Cortex of kidney (tissue), 1 donor: ENCODE data around the gene SMIM28.
"Not testable (repeated sequence)": the region's sequence is repeated elsewhere in the genome, so short reads cannot be mapped to it uniquely, and the experiment has no call there.

ENCODE experiments used
- DNase-seq: peaks from one replicate; lab custom pipeline; 2025; lab: John Stamatoyannopoulos, UW

The SMIM28 gene

DNA sequence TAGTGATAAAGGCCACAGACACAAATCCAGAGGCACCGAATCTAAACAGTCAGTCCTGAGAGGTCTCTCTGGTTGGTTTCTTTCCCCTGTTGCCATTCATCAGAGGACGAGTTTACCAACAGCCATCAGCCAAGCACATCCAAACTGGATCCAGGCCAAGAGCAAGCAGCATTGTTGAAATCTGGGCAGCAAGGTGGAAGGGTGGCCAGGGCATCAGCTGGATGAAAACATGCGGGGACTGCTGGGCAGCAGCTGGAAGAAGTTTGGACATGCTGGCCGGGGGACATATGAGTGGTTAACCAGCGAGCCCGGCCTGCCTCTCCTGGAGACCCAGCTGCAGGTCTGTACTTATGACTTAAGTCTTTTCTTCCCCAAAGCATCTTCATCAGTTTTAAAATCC lies at the start of gene SMIM28:
Gene SMIM28, plus strand, starts transcription at position 62 of the 400 bp plus-strand sequence. Its CDS starts 168 bp downstream, at position 230.
- no peak for DNase-seq

DNA sequence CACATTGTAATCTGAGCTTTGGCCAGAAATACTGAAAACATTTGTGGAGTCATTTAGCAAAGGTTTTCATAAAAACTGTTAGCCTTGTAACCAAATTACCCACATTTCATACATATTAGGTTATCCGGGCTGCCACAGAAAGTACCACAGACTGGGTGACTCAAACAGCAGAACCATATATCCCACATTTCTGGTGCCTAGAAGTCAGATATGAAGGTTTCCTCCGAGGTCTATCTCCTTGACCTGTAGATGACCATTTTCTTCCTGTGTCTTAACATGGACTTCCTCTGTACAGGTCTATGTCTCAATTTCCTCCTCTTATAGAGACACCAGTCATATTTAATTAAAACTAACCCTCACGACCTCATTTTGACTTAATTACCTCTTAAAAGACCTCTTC lies 49.5 kb upstream of the SMIM28 start:
- DNase-seq: no peak

DNA sequence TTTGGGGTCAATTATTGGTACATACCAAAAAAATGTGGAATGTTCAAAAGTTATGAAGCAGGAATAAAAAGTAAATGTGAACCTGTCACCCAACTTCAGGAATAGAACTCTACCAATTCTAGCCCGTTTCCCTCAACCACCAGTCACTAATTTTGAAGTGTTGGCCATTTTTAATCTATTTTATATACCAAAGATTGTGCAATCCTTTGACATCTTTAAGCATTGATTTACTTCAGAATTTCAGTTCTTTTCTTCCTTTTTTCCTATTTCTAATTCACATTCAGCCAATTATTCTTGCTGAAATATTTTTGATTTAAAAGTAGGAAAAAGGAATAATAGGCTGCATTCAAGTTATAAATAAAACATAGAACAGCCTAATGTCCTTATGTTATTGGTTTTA lies 46.9 kb upstream of the SMIM28 start:
- no peak for DNase-seq

DNA sequence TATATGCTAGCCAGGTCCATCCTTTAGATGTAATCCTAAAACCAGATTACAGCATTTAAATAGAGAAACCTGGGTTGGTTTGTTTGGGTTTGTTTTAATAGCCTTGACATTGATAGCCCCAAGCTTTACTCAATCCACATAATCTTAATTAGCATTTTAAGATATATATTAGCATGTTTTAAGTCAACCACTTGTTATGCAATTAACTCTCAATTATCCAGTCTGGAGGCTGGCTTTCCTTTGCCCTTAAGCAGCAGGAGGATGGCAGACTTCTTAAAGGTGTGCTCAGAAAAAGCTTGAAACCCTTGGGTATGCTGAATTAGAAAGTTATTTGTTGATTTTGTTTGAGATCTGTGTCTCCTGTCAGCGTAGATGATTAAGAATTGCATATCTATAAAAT lies 46.3 kb upstream of the SMIM28 start:
- no peak for DNase-seq

DNA sequence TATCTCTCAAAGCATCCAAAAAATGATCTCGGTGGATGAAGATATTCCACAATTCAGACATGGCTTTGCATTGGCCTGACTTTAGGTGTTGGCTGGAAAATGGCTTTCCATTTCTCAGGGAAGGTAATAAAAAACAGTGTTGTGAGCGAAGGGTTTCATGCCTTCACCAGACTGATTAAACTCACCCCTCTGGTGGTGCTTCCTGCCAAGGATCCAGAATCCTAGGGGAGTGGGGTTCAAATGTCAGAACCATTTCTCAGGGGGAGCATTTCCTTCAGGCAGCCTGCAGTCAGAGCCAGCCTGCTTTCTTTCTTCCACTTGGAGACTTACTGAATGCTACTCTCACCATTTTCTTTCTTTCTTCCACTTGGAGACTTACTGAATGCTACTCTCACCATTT lies 45.7 kb upstream of the SMIM28 start:
- no peak for DNase-seq

- DNase-seq: no peak
These were observed 43.7 kb upstream of the SMIM28 start for GRCh38 chr6:138334000-138334399.

DNA sequence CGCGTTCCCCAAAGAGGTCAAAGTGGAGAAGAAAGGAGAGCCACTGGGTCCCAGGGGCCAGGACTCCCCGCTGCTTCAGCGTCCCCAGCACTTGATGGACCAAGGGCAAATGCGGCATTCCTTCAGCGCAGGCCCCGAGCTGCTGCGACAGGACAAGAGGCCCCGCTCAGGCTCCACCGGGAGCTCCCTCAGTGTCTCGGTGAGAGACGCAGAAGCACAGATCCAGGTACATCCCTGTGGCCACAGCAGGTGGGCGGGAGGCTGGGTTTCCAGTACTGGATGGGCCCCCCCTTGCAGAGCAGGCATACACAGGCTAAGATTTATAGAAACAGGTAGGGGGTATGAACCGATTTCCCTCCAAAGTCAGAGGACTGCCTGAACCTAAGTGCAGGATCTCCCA lies 42.7 kb upstream of the SMIM28 start:
- DNase-seq: no peak

- no peak for DNase-seq
These were observed 41.5 kb upstream of the SMIM28 start for GRCh38 chr6:138336221-138336620.

GRCh38 chr6:138337076-138337475 lies 40.6 kb upstream of the SMIM28 start:
- no peak for DNase-seq

GRCh38 chr6:138339024-138339423 lies 38.7 kb upstream of the SMIM28 start:
- no peak for DNase-seq

DNA sequence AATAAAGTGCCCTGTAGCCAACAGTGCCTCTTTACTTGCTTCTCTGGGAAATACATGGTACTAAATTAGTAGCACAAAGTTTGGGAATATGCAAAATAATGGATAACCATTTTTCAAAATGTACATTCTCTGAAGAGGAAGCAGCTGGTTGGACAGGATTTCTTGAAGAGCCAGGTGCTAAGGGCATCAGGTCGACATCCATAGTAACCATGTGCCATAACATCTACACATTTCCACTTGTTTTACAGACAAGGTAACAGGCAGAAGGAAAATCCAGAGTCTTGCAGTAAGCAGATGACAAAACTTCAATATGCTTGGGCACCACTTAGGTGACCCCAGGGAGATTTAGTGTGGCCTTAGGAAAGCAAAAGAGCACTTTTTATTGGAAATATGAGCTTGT lies 36.5 kb upstream of the SMIM28 start:
- DNase-seq: no peak

- DNase-seq: no peak
These were observed 34.6 kb upstream of the SMIM28 start for GRCh38 chr6:138343112-138343511.

DNA sequence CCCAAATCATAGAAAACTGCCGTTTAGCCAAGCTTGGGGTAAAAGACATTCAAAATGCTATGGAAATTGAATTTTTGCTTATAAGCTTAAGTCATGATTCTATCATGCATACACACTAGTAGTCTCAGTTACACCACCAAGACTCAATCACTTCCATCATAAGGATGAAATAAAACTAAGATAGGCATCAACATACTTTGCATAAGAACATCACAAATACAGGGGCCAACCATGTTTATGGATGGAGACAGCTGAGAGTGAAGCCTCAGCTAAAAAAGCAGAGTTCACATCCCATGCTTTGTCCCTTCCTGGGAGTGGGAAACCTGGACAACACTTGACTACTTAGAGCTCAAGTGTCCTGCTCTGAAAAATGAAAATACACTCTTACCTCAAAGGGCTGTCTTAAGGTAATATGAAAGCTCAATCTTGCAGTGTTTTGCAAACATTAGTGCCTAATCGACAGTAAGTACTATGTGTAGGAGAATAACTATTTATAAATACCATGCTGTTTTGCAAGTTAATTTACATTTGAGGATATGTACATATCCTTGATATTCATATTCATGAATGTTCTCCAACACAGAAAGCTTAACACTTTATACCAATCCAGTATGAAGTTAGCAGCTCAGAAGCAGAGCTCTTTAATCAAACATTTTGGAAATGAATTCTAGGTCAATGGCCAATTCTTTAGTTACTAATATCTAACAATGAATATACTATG lies 32.0 kb upstream of the SMIM28 start:
- no peak for DNase-seq

- no peak for DNase-seq
These were observed 31.2 kb upstream of the SMIM28 start for GRCh38 chr6:138346302-138347195.

DNA sequence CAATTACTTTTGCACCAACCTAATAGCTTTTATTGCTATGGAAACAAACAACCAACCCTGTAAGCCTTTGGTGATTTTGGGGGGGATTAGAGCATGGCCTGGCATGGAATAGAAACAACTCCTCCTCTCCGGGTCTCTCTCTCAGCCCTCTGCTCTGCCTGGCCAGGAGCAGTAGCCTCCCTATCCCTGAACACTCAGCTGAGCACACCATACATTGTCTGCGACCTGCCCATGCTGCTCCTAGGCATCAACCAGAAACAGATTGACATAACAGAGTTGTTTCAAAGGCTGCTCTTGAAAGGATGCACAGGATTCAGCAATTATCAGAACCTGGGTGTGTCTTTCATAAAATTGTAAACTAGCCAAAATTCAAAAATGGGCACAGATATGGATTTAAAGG lies 29.8 kb upstream of the SMIM28 start:
- DNase-seq: no peak

DNA sequence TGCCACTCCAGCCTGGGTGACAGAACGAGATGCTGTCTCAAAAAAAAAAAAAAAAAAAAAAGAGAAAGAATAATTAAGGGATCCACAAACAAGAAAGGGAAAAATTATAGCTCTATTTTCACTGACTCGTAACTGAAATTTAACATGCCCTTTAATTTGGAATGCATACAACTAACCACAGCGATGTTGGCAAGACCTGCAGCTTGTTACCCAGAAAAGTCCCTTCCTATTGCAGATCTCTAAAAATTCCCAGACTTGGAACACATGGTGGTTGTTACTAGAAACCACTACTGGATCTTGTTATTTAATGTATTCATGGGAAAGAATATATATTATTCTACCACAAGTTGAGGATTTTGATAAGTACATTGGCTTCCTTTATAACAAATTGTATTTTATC lies 27.8 kb upstream of the SMIM28 start:
- DNase-seq: no peak

DNA sequence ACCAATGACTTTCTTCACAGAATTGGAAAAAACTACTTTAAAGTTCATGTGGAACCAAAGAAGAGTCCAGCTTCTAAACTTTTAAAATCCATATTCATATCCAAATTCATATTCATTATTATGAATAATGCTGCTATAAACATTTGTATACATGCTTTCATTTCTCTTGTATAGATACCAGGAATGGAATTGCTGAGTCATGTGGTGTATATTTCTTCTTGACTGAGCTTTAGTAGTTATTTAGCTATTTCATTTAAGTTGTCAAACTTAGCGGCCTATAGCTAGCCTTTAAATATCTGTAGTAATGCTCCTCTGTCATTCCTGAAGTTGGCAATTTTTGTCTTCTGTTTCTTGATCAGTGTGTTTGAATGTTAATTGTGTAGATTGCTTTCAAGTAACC lies 19.8 kb upstream of the SMIM28 start:
- DNase-seq: no peak

- not testable (repeated sequence) for DNase-seq
These were observed 9.0 kb upstream of the SMIM28 start for GRCh38 chr6:138368684-138369083.

- DNase-seq: no peak
These were observed 6.9 kb upstream of the SMIM28 start for GRCh38 chr6:138370631-138371451.

DNA sequence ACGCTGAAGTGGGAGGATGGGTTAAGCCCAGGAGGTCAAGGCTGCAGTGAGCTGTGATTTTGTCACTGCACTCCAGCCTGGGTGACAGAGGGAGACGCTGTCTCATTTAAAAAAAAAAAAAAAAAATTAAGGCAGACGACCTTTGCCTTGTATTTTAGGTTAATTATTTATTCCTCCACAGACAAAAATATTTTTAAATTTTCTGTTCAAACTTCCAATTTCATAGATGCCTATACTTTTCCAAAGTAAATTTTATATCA lies 6.3 kb upstream of the SMIM28 start:
- no peak for DNase-seq

DNA sequence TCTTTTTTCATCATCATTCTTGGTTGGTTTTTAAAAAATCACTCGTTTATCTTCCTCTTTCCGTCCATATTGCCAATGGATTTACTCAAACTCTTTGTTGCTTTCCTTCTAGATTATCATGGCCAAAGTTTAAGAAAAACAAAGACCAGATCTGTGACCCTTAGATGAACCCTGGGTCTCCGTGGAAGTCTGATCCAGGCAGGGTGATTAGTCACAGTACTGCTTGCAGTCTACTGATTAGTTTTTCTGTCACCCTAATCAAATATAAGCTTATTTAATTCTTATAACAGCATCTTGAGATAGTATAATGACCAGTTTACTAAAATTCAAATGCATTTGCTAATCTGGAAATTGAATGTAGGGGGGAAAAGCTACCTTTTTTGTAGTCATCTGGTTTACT lies 6.0 kb upstream of the SMIM28 start:
- DNase-seq: no peak

- DNase-seq: no peak
These were observed 4.8 kb upstream of the SMIM28 start for GRCh38 chr6:138372711-138373463.
